Neuron (in vitro differentiated cells): Measurements from ENCODE around the gene TAF11L14.
"Not testable (repeated sequence)": the region's sequence is repeated elsewhere in the genome, so short reads cannot be mapped to it uniquely, and the experiment has no call there.

Experiments
- H2AFZ ChIP-seq: one replicate; pipeline ENCODE4 v1.6.1; 2013; ENCODE audit warnings: low read depth, mild to moderate bottlenecking, inconsistent platforms, low read length, moderate library complexity
- H3K27me3 ChIP-seq: one replicate; pipeline ENCODE4 v1.6.1; 2013; ENCODE audit warnings: low read length; ENCODE audit not compliant: insufficient read depth
- H3K36me3 ChIP-seq: one replicate; pipeline ENCODE4 v1.6.1; 2013; ENCODE audit warnings: low read length; ENCODE audit not compliant: insufficient read depth
- H3K4me1 ChIP-seq: one replicate; pipeline ENCODE4 v1.6.1; 2013; ENCODE audit warnings: low read length; ENCODE audit not compliant: insufficient read depth
- H3K4me3 ChIP-seq: 2 replicates; pipeline ENCODE4 v1.5.1; 2013; ENCODE audit warnings: mild to moderate bottlenecking, low read length, moderate library complexity
- H3K9me3 ChIP-seq: one replicate; pipeline ENCODE4 v1.6.1; 2013; ENCODE audit warnings: low read length

Gene TAF11L14

GRCh38 chr5:17649232-17649631 lies 15.0 kb downstream of the TAF11L14 start:
- not testable (repeated sequence) for H3K27me3 ChIP-seq, H3K4me1 ChIP-seq, H3K9me3 ChIP-seq, H3K4me3 ChIP-seq, H2AFZ ChIP-seq, H3K36me3 ChIP-seq

- not testable (repeated sequence) for H3K4me3 ChIP-seq, H3K9me3 ChIP-seq, H3K4me1 ChIP-seq, H2AFZ ChIP-seq, H3K27me3 ChIP-seq, H3K36me3 ChIP-seq
These were observed 21.0 kb downstream of the TAF11L14 start for GRCh38 chr5:17655201-17655759.

GRCh38 chr5:17655921-17656320 lies 21.7 kb downstream of the TAF11L14 start:
- Histone ChIP-seq H3K9me3 (no peaks in the 10 kb centered on the region), H2AFZ (no peak overlapping the region), H3K4me1 (no peaks in the 10 kb centered on the region), H3K36me3 (no peaks in the 10 kb centered on the region), H3K27me3 (no peaks in the 10 kb centered on the region), H3K4me3 (no peak overlapping the region)

- Histone ChIP-seq H3K4me3 (no peak overlapping the region), H3K4me1 (no peaks in the 10 kb centered on the region), H3K36me3 (no peaks in the 10 kb centered on the region), H3K27me3 (no peaks in the 10 kb centered on the region), H3K9me3 (no peaks in the 10 kb centered on the region), H2AFZ (no peak overlapping the region)
These were observed 28.9 kb downstream of the TAF11L14 start for GRCh38 chr5:17663182-17663581.

- Histone ChIP-seq H3K27me3 (no peaks in the 10 kb centered on the region), H2AFZ (no peak overlapping the region), H3K4me1 (no peaks in the 10 kb centered on the region), H3K36me3 (no peaks in the 10 kb centered on the region), H3K9me3 (no peaks in the 10 kb centered on the region), H3K4me3 (no peak overlapping the region)
These were observed 31.6 kb downstream of the TAF11L14 start for GRCh38 chr5:17665836-17666235.

- H3K4me3 ChIP-seq, result no peak overlapping the region
- no peaks in the 10 kb centered on the region for H3K27me3 ChIP-seq
- no peaks in the 10 kb centered on the region for H3K4me1 ChIP-seq
- H3K9me3 ChIP-seq, result no peaks in the 10 kb centered on the region
- H2AFZ ChIP-seq, result no peak overlapping the region
- H3K36me3 ChIP-seq, result no peaks in the 10 kb centered on the region
These were observed 32.5 kb downstream of the TAF11L14 start for GRCh38 chr5:17666726-17667235.

GRCh38 chr5:17670353-17670752 lies 36.1 kb downstream of the TAF11L14 start:
- Histone ChIP-seq H2AFZ (no peak overlapping the region), H3K4me3 (no peak overlapping the region), H3K27me3 (no peaks in the 10 kb centered on the region), H3K36me3 (no peaks in the 10 kb centered on the region), H3K4me1 (no peaks in the 10 kb centered on the region), H3K9me3 (no peaks in the 10 kb centered on the region)

- no peaks in the 10 kb centered on the region for H3K36me3 ChIP-seq
- H3K4me1 ChIP-seq, result no peaks in the 10 kb centered on the region
- no peaks in the 10 kb centered on the region for H3K9me3 ChIP-seq
- no peak overlapping the region for H3K4me3 ChIP-seq
- H3K27me3 ChIP-seq, result no peaks in the 10 kb centered on the region
- H2AFZ ChIP-seq, result no peak overlapping the region
These were observed 44.6 kb downstream of the TAF11L14 start for GRCh38 chr5:17678751-17679324.

- no peak overlapping the region for H2AFZ ChIP-seq
- no peaks in the 10 kb centered on the region for H3K27me3 ChIP-seq
- no peaks in the 10 kb centered on the region for H3K4me1 ChIP-seq
- H3K4me3 ChIP-seq, result no peak overlapping the region
- H3K36me3 ChIP-seq, result no peaks in the 10 kb centered on the region
- H3K9me3 ChIP-seq, result no peaks in the 10 kb centered on the region
These were observed 45.4 kb downstream of the TAF11L14 start for GRCh38 chr5:17679597-17680203.

GRCh38 chr5:17680737-17681136 lies 46.5 kb downstream of the TAF11L14 start:
- Histone ChIP-seq H2AFZ (no peak overlapping the region), H3K4me1 (no peaks in the 10 kb centered on the region), H3K36me3 (no peaks in the 10 kb centered on the region), H3K4me3 (no peak overlapping the region), H3K27me3 (no peaks in the 10 kb centered on the region), H3K9me3 (no peaks in the 10 kb centered on the region)
